GM18873 (cell line): ENCODE data around the gene PLD1.

Experiments
- ATAC-seq: cut with Tn5 transposase; IDR thresholded peaks from one replicate; pipeline ENCODE4 v1.9.1; 2021; ENCODE audit warnings: mild to moderate bottlenecking, moderate library complexity, moderate number of reproducible peaks; ENCODE audit not compliant: unreplicated experiment, low FRiP score

The PLD1 gene

DNA sequence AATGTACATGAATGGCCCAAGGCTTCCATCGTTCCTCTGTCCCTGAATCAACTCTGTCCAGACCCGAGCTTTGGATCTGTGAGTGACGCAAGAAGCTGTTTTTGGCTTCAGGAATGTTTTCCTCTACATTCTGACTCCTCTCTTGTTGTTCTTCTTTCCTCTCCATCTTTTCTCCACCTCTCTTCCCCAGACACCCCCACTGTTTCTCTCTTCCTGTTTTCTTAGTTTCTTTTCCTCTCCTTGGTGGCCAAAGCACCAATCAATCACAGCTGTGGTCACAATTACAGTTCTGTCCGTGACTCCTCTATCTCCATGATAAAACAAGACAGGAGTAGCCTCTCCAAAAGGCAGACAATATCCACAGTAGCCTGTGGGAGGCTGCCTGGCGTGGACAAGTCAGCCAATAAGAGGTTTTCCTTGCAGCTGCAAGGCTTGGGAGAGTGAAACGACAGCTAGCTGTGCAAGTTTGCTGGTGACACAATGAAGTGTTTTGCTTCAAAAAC is 28.0 kb upstream of the PLD1 start:
- ATAC-seq: no peak

DNA sequence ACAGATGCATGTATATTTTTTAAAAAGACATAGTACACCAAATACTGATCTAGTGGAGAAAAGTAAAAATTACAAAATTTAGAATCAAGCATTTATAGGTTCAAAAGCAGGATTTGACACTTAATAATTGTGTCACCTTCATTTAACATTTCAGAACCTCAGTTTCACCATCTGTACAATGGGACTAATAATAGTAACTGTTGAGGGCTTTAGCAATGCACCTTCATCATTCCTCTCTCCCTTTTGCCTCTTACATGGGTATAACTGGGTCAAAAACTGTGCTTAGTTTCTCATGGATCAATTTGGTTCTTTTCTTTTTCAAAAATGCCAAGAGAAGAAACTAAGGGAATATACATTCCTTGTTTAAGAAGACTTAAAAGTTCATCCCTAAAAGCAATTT is 27.4 kb upstream of the PLD1 start:
- ATAC-seq: no peak

GRCh38 chr3:171836855-171837254 is 26.6 kb upstream of the PLD1 start:
- ATAC-seq: no peak

- no peak for ATAC-seq
Observed at GRCh38 chr3:171835613-171836012, 25.3 kb upstream of the PLD1 start.

GRCh38 chr3:171835116-171835515 is 24.8 kb upstream of the PLD1 start:
- no peak for ATAC-seq

GRCh38 chr3:171834461-171834801 is 24.1 kb upstream of the PLD1 start:
- no peak for ATAC-seq

DNA sequence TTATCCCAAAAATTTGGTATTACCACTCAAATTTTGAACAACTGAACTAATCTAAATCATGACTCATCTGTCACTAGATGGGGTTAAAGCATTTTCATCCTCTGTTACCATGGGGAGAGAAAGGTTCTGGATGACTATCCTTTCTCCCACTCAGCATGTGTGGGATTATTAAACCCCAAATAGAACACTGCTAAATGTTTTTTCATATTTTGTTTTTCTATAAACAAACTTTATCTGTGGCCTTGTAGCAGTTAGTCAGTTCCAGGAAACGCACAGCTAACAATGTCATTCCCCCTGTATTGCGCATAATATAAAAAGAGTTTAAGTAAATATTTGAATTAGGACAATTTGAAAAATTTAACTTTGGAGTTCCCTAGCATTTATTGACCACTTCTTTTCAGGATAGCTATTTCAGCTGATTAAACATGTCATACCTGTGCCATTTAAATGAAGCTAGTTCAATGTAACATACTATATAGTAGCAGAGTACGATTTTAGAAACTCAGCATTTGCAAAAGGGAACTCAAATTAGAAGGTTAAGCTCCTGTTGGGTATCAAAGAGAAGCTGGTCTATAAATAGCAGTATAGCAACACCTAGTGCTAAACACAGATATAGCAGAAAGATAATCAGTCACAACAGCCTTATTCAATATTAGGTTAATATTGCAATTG is 23.6 kb upstream of the PLD1 start:
- ATAC-seq: no peak

- ATAC-seq: no peak
Observed at GRCh38 chr3:171832989-171833388, 22.7 kb upstream of the PLD1 start.

GRCh38 chr3:171831936-171832335 is 21.7 kb upstream of the PLD1 start:
- ATAC-seq: no peak

- no peak for ATAC-seq
Observed at GRCh38 chr3:171830518-171830875, 20.2 kb upstream of the PLD1 start.

DNA sequence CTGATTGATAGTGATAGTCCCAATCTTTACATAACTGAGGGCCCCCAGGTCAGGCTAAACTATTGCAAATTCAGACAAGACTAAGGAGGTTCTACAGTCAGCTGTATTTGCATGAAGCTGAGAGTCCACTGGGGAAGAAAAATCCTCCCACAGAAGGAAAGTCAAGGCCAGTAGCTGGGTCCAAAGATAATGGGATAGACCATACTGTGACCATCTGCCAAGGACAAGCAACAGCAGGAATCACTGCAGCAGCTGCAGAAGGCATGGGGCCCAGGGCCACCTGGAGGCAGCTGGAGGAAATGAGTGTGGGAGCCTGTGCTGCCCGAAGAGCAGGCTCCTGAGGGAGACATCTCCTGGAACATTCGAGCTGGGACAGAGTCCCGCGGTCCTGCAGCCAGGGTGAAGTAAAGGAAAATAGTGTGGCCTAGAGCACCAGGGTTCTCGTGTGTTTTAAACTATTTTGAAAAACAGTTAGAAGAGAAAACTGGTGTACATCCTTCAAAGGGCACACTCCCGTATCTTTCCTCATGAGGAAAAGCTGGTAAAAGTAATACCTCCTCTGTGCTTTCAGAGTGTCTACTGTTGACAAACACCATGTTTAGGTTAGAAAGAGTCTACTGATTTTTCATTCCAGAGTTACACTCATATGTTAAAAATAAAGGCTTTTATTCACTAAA is 19.7 kb upstream of the PLD1 start:
- ATAC-seq: peak; percentile 48

DNA sequence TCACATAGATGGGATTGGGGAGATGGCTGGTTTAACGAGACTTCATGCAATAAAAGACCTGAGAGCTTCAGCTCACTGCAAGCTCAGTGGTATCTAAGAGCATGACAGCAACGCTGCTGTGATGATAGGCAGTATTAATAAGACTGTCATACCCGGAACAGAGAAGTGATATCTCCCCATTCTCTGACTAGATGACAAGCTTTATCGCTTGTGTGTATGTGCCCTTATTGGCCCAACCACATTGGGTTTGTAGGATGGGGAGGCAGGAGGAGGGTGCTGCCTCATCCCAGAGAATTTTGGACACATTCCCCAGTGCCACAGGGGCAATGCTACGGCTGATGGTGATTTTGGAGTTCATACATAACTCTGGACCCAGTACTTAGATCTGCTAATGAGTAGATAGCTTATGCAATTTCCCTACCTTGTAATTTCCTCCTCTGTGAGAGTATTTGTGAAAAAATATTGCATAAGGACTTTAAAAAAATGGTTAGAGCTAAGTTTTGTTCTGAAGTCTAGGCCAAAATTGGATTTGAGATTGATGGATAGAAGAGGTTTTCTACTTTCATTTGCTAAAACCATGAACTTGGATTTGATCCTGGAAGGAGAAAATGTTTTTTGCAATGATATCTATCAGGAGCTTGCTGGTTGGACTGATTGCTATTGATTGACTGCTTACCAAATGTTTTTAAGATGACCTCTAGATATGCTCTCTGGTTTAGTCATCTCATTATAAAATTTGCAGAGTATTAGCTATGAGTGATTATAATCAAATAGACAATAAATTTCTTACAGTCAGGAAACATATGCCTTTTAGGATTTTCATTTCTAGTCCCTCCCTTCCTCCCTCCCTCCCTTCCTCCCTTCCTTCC is 18.9 kb upstream of the PLD1 start:
- no peak for ATAC-seq

DNA sequence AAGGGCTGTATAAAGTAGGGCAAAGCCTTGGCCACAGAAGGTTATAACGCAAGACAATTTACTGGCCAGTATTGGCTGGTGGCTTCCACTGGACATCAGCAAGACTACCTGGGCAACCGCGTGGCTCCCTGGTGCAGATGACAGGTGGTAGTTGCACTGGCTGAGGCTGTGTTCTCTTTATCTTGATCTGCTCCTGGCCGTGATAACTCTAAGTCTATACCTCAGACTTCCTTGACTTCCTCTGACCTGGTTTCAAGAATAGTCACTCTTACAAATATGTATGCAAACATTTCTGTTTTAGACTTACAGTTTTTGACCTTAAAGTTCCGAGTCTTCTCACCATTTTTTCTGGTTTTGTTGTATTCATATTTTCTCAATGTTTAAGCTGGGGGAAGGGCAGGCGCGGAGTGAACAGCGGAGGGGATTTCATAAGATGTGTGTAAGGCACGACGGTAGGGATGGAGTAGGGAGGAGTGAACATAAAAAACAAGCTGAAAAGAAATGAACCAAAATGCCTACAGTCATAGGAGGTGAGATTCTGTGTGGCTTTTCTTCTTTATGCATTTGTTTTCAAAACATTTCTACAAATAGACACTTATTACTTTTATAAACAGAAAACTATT is 17.7 kb upstream of the PLD1 start:
- no peak for ATAC-seq

DNA sequence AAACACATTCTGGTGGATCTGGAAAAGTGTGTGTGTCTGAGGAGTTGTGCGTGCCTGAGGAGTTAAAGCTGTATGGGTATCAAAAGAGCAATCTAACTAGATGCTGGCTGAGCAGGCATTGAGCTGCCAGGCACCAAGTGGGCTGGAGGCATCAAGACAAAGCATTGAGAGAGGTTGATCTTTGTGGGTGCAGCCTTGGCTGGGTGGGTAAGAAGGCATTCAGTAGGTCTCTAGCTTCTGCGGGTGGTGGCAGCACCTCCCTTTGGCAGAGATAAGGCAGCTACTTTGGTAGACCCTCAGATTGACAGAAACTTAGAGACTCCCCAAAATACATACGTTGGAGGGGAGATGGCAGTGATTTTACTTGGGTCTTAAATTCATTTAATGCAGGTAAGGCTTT is 17.1 kb upstream of the PLD1 start:
- no peak for ATAC-seq

GRCh38 chr3:171825222-171825828 is 15.0 kb upstream of the PLD1 start:
- no peak for ATAC-seq

- ATAC-seq: no peak
Observed at GRCh38 chr3:171824824-171825221, 14.5 kb upstream of the PLD1 start.

DNA sequence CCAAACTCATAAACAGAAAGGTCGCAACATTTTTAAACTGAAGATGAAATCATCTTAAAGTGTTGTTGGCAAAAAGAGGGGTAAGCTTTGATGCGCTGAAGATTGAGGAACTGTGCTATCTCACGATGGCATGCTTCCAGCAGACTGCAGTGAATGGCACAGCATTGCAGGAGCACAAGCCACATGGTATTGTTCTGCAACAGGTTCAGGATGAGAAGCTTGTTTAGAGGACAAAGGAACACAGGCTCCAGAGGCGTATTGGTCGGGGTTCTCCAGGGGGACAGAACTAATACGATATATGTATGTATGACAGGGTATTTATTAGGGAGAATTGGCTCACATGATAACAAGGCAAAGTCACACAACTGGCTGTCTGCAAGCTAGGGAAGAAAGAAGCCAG is 13.8 kb upstream of the PLD1 start:
- no peak for ATAC-seq

DNA sequence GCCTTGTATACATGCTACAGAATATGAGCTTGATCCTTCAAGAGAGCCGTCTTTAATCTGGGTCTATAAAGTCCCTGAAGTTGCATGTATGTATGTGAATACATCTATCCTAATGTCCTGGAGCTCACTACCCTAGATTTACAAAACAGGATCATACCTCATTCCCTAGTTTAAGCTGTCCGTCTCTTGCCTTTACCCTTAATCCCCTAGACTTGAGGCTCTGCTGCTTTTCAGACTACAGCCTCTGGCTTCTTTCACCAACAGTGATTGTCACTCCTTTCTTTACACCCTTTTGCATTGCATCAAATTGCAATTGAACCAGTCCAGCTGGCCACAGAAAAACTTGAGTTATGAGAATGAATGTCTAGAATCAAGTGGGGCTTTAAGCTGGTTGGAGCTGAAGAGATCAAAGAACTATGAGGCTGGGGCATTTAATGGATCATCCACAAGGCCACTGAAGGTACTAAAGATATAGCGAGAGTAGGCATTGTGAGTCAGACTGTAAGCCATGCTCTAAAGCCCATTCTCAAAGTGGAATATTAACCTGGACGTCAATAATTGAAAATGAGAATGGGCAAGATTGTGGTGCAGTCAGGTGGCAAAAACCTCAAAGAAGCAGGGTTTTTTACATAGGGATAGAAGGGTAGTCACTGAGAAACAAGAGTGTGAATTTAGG is 12.3 kb upstream of the PLD1 start:
- peak; percentile 74 for ATAC-seq

DNA sequence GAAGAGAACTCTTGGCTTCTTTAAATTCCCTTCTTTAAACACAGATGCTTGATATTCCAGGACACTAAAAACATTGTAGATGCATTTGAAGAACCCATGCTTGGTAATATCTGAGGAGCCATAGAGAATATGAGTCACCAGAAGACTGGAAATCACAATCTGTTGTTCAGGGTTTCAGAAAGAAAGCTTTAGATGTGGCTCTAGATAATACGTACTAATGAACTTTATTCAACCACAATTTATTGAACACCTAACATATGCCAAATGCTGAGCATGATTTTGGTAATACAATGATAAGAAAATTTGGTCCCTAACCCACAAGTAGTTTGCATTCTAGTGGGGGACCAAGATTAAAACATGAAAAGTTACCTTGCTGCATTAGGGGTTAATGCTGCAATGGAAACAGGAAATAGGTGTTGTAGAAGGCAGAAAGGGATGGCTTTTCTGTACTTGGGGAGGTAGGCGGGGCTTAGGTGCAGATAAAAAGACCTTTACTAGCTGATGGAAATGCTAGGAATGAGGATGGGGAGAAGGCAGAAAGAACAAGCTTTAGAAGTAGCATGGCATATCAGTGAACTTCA is 11.6 kb upstream of the PLD1 start:
- no peak for ATAC-seq

DNA sequence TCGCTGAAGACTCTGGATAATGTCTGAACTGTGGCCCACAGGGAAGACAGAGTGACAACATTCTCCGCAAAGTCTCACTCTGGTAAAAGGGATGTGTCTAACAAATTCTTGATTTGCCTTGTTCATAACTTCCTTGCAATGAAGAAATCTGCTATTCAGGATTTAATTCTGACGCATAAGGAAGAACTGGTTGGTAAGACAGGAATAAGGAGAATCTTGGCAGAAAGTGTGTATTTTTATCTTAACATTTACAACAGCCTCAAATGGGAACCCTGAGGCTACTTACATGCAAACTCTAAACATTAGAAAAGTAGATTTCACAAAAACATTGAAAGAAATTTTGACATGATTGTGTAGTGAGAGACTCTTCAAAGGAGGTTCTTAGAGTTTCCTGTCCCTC is 10.8 kb upstream of the PLD1 start:
- ATAC-seq: no peak
